ENCODE measurements around the gene NCDN.

The NCDN gene, protein sequence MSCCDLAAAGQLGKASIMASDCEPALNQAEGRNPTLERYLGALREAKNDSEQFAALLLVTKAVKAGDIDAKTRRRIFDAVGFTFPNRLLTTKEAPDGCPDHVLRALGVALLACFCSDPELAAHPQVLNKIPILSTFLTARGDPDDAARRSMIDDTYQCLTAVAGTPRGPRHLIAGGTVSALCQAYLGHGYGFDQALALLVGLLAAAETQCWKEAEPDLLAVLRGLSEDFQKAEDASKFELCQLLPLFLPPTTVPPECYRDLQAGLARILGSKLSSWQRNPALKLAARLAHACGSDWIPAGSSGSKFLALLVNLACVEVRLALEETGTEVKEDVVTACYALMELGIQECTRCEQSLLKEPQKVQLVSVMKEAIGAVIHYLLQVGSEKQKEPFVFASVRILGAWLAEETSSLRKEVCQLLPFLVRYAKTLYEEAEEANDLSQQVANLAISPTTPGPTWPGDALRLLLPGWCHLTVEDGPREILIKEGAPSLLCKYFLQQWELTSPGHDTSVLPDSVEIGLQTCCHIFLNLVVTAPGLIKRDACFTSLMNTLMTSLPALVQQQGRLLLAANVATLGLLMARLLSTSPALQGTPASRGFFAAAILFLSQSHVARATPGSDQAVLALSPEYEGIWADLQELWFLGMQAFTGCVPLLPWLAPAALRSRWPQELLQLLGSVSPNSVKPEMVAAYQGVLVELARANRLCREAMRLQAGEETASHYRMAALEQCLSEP

DNA sequence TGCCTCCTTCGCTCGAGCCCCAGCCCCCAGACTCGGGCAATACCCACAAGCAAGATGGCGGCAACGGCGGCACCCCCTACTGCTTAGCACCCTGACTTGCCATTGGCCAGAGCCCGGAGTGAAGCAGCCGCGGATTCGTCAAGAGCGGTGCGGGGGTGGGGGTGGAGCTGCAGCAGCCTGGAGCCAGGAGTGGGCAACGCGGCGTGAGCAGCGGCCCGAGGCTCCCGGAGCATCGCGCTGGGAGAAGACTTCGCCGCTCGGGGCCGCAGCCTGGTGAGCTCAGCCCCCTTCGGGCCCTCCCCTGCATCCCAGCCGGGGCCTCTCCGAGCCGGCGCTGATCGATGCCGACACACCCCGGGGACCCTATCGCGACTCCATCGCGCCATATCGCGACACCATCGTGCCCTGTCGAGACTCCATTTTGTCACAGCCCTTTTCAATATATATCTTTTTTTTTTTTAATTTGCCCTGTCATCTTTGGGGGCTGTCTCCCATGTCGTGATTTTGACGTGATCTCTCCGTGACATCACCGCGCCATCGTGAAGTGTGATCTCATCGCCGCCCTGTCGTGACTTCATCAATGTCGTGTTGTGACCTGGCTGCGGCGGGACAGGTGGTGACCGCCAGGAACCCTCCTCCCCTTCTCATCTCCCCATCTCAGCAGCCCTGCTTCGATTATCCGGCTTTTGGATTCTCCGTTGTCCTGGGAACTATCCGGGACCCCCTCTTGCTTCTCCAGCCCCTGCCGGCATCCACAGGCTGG is at the start of gene NCDN:
Gene NCDN, plus strand, starts transcription at position 189 of the 763 bp plus-strand sequence. Its CDS starts 392 bp downstream, at position 581.
- DNase-seq: peak; percentile 88 to 90

DNA sequence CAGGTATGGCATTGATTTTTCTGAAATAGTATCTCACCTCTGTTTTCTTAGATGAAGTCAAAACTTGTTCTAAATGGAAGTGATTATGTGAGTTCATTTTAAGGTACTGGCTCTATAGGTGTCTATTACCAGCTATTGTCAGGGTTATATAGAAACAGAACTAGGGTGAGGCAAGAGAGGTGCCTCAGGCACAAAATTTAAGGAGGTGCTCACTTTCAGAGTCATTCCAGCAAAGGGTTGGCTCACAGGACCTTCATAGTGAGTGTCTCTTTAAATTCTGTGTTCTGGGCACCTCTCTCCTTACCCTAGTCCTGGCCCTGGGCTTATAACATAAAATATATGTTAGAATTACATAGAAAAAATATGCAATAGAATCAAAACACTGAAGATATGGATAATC is 49.7 kb upstream of the NCDN start:
- DNase-seq: no peak

DNA sequence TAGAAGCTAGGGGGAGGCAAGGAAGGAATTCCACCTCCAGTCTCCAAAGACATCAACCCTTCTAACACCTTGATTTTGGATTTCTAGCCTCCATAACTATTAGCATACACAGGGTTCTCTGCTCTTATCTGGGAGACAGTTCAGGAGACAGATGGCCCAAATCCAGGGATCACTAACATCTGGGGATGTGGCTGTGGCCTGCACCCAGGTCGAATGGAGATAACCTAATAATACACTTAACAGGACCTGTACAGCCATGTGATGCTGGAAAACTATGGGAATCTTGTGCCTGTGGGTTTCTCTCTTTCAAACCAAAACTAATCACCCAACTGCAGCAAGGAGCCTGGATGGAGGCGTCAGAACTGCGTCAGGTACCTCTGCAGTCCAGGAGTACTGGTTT is 48.0 kb upstream of the NCDN start:
- DNase-seq: no peak

DNA sequence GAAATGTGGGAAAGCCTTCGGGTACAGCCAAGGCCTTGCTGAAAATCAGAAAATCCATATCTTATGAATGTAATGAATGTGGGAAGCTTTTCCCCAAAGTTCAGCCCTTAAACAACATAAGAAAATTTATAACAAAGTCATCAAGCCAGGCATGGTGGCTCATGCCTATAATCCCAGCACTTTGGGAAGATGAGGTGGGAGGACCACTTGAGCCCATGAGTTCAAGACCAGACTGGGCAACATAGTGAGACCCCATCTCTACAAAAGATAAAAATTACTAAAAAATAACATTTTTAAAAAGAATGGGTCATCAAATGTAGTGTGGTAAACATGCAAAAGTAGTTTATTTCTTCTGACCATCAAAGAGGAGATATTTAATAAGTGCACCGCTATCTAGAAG is 46.3 kb upstream of the NCDN start:
- DNase-seq: no peak

DNA sequence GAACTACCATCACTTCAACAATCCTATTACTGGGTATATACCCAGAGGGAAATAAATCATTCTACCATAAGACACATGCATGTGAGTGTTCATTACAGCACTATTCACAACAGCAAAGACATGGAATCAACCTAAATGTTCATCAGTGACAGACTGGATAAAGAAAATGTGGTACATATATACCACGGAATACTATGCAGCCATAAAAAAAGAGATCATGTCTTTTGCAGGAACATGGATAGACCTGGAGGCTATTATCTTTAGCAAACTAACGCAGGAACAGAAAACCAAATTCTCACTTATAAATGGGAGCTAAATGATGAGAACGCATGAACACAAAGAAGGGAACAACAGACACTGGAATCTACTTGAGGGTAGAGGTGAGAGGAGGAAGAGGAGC is 39.4 kb upstream of the NCDN start:
- DNase-seq: no peak

DNA sequence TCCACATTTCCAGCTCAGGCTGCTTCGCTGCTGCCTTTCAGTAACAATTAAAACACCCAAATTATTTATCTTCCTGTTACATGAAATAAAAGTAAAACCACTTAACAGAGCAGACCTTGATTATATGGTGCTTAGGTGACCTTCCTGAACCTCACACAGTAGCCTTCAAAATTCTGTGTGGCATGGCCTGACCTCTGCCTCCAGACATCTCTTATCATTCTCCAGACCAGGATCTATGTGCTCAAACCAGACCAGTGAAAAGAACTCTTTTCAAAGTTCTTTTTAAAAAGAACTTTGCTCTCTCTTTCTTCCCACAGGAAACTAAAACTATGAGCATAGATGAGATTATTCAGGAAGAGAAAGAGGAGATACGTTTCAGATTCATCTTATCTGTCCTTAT is 38.2 kb upstream of the NCDN start:
- no peak for DNase-seq

DNA sequence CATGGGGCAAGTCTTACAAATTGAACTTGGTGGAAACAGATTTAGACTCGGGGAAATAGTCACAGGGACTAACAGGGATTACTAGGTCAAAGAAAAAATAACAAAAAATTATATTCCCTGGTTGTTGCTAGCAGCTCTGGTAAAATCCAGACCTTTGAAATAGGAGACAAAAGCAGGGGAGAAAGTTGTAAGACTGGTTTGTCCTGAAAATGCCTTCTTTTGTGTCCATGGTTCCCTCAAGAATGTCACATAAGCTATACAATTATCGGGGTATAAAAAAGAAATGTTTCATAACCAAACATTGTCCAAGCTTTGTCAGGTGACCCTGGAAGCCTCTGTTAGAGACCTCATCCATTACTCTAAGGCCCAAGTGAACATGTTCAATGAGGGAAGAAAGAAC is 33.5 kb upstream of the NCDN start:
- DNase-seq: no peak

DNA sequence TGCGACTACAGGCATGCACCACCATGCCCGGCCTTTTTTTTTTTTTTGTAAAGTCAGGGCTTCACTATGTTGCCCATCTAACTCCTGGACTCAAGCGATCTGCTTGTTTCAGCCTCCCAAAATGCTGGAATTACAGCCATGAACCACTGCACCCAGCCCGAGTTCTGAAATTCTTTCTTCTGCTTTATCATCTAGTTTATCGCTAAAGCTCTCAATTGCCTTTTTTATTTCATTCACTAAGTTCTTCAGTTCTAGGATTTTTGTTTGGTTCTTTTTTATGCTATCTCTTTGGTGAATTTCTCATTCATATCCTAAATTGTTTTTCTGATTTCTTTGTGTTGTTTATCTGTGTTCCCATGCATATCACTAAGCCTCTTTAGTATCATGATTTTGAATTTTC is 27.4 kb upstream of the NCDN start:
- DNase-seq: no peak

DNA sequence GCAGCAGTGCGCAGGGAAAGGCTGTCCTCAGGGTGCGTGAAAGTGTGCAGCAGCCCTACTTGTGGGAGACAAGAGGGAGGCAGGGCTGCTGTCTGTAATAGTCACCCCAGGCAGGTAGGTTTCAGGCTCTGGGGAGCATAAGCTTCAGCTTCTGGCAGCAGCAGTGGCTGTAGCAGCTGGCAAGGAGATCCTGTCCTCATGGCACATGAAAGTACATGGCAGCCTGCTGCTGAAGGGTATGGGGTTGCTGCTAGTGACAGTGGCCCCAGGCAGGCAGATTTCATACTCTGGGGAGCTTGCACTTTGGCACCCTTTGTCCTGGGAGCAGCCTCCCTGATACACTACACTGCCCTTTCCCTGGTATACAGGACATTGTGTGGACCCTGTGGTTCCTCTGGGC is 26.7 kb upstream of the NCDN start:
- no peak for DNase-seq

DNA sequence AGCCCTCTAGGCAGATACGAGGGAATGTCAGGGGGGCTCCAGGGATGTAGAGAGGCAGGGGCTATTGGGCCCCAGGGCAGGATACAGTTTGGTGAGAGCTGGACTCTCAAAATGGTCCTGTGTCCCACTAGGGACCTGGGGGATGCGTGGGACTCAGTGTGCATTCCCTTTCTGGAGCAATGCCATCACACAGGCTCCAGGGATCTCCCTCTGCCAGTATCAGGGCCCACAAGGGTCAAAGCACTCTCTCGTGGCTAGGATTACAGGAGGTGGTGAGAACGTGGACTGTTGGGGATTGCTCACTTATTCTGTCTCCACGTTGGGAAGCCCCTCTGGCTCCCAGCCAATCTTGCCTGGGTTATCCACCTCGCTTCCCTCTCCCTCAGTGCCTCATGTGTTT is 26.2 kb upstream of the NCDN start:
- no peak for DNase-seq

DNA sequence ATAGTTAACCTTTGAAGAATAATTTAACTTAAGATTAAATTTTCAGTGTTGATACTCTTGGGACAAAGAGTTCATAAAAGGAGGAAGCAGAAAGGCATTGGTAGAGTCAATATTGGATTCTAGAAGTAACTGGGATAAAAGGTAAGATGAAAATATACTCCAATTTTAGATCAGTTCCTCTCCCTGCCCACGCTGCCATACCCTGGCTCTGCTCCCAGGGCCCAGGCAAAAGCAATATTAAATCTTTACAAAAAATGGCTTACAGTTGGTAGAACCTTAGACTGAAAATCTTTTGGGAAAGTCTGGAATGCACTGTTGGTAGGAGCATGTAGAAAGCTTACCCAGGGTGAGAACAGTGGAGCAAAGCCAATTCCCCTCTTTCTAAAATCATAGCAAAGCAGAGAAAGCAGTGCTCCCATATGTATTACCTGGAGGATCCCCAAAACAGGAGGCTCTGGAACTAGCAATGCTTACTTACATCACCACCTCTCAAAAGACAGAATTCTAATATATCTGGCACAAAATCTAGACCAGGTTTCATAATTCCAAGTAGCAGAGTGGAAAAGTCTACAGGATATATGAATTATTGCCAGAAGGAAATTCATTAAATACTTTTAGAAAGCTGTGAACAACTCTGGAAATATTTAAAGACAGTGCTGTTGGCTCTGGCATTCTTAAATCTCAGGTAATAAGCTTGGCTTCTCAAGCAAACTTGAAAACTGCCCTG is 24.9 kb upstream of the NCDN start:
- DNase-seq: no peak

DNA sequence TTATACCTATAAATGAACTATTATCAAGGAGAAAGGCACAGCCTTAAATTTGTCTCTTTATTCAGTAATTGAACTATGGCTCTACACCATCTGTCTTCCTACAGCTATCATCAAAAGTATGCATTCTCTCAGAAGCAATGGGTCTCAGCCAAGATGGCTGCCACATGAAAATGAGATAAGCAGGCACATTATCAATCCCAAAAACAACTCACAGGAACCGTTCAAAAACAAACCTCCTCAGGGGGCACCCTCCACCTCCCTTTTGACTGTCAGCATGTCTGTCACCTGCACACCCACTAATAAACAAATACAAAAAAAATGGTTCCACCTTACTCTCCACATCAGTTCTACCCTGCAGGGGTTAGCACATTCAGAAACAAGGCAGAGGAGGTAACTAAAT is 24.0 kb upstream of the NCDN start:
- DNase-seq: no peak

DNA sequence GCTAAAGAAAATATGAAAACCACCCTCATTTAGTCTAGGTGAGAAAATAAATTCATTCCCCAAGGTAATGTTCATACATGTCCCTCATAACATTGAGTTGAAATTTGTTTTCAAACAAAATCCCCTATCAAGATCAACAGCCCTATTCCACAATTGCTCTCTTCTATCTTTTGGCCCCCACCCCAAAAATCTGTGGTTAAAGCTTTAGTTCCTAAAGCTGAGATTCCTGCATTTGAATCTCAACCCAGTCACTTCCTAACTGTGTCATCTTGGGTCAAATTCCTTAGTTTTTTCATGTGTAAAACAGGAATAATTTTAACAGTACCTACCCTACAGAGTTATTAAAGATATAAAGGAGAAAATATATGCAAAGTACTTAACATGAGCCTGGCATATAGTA is 22.4 kb upstream of the NCDN start:
- no peak for DNase-seq

DNA sequence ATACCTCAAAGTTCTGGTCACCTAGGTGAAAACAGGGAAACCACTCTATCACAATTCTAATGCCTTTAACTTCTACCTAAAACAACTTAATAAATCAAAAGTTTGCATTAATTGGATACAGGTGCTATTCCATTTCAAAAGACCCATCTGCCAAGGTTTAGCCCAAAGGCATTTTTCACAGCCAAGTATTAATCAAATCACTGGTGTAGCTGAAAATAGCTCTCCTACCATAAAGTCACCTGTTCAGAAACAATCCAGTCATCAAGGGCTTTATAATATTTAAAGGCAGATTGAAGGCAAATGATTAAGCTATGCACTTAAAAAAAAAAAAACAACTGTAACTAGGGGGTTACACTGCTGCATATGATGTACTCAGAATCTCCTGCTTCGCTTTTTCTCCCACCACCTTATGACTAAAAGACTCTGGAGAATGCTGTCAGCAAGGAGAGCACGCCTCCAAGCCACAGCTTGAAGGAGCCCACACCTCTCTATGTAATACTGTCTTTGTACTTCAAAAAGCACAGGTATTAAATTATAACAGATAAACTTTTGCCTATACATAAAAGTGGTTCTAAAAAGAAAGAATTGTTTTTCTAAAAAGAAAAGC is 20.9 kb upstream of the NCDN start:
- no peak for DNase-seq

DNA sequence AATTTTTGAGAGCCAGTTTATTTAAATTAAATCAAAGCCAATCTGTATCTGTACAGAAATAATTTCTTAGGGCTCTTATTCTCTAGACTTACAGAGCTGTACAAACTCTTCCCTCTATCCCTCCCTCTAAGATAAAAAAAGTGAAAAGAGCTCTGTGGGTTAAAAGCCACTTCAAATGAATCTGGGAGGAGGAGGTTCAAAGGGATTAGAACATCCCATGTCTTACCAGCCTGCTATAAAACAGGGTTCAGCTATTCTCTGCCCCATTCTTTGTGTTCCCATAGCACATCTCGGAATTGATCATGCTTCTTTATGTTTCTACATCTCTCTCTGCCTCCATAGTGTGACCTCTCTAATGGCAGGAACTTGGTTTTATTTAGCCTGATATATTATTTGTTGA is 19.8 kb upstream of the NCDN start:
- no peak for DNase-seq

DNA sequence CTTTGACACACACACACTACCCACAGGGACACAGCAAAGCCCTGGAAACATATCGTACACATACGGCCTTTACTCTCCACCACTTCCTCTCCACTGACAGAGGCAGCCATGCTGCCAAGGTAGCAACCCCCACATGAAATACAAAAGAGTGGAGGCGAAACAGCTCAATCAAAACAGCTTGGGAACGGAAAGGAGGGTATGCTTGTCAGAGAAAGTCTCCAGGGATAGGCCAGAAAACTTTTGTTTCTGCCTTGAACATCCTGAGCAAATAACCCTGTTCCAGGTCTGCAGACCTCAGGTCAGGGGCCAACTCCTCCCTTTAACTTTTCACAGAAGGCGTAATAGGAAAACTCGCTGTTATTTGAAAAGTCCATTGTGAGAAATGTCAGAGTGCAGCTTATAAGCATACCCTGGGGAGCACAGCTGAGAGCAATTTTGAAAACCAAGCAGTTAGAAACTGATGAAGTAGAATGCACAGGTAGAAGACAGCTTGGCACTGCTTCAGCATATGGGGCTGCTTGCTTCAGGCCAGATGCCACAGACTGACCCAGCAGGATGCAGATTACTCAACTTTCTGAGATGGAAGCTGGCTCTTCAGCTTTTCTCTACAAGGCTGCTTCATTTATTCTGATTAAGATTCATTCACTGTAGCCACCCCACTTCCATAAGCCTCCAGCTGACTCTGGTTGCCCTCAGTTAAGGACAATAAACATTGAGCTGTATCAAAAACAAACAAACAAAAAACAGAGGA is 18.4 kb upstream of the NCDN start:
- DNase-seq: no peak

DNA sequence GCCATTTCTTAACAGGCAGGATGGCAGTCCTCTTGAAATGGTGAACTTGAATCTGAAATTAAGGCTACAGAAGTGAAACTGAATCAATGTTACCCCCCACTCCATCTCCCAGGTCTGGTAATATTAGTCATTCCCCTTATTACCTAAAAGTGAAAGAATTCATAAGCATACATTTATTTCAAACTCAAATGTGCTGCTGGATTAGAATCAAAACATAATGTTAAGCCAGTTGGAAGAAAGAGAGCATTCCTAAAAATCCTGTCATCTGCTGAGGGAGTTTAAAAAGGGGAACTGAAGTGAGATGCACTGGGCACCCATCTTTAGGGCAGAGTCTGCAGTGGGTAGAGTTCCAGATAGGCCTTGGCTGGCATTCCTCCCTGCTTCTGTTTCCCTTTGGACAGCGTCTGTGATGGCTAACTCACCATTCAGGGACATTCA is 17.8 kb upstream of the NCDN start:
- no peak for DNase-seq

DNA sequence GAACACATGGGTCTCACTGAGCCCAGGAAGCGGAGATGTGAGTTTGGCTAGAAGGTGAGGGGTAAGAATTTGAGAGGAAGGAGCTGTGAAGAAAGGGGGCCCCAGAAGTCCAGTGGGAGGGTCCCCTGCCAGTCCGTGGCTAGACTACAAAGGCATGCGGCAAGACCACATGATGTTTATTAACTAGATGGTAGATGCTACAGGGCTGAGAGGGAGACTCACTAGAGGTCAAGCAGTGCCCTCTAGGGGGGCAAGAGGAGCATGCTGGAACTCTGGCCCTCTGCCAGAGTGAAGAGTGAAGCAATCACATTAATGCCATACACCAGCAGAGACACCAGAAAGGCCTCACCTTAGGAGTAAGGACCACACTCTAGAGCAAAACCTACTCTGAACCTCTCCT is 12.6 kb upstream of the NCDN start:
- DNase-seq: no peak

DNA sequence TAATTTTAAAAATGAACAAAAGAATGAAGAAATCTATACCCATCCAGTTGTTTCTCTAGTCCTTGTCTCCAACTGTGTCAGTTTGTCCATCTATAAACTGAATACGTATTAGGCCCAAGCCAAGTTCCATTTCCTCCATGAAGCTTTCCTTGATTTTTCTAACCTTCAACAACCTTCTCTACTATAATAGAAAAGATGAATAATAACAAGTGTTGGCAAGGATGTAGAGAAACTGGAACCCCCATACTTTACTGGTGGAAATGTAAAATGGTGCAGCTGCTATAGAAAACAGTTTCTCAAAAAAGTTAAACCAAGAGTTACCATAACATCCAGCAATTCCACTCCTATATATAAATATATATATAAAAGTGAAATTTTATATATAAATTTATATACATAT is 11.0 kb upstream of the NCDN start:
- DNase-seq: no peak

DNA sequence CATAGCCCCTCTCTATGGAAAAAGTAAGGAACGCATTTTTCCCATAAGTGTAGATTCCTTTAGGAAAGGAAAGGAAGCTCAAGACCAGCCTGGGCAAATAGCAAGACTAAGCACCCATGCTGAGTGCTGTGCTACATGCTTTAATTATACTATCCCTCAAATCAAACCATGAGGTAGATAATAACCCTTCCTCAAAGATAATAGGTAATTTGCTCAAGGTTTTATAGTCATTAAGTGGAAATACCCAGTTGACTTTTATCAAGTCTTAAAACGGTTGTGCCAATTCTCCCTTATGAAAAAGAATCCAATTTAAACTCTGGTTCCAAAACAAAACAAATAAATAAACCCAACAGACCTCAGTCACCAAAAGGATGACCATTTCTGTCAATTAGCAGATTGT is 3.7 kb upstream of the NCDN start:
- DNase-seq: no peak

DNA sequence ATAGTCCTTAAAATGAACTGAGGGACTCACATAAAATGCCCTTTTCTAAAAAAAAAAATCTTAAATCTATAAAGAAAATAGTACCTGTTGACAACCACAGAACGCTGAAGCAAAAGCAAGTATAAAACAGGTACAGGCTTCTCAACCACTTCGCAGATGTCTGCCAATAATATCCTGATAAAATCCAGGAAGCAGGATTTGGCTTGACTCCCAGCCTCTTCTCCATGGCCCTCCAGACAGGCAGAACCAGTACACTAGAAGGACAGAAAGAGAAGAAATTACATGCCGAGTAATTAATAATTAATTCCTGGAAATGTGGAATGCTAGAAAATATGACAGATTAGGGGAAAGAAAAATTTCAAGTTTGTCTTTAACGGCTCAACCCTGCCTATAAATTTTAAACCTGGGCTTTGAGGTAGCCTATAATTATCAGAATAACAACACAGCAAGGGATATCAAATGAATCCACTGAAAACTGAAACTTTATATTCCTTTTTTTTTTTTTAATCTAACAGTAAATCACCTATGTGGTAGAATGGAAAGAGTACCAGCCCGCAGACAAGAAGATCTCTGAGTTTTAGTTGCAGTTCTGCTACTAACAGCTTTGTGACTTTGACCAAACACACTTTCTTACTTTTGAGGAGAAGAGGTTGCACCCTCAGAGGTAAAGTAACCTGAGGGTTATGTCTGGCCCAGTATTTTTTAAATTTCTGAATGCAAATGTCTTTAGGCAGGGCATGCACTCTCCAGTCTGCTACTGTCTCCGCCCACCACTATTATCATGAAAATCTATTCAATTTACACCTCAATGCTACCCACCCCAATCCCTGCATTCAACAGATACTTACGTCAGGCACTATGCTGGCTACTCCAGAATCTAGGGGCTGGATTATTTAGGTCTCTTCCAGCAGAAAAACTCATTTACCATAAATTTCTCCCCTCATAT is 3.1 kb upstream of the NCDN start:
- no peak for DNase-seq

Measured in SW 1271 (cell line).